Measurements from ENCODE around the gene WDR64.
"Not testable (repeated sequence)": the region's sequence is repeated elsewhere in the genome, so short reads cannot be mapped to it uniquely, and the experiment has no call there.

Gene WDR64

GRCh38 chr1:241813768-241814320 lies 161.8 kb downstream of the WDR64 start:
- DNase-seq, result no peak

DNA sequence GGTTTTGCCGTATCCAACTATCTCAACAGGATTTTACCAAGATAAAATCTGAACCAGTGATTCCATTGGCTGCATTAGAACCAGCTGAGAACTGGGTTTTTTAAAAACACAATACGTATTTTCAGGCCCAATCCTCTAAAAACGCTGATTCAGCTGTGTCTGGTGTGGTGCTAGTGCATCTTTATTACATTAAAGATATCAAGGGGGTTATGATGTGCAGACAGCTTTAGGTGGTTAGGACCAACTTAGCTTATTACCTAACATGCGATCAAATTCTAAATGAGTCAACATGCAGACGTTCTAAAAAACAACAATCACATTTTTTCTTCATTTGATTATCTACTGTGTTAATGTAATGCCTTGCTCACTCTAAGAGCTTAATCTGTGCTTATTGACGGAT lies 163.9 kb downstream of the WDR64 start:
- no peak for DNase-seq

GRCh38 chr1:241817331-241817792 lies 165.3 kb downstream of the WDR64 start:
- DNase-seq, result no peak

- no peak for DNase-seq
Measured at GRCh38 chr1:241817956-241818612, 166.0 kb downstream of the WDR64 start.

- no peak for DNase-seq
Measured at GRCh38 chr1:241819340-241819866, 167.3 kb downstream of the WDR64 start.

DNA sequence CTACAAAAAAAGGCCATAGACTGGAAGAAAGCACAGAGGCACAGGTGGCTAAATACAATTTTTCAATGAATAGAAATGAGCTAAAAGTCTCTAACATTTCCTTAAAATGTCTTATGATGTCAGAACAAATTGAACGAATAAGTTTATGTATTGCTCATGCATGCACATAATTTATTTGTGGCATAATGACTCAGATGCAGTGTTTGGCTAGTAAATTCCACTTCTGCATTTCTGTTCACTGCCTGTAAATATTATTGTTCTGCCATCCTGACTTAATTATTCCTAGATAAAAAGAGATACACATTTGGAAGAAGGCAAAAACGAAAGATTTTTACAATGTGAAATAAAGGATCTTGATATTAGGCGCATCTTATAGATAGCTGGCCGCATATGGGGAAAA lies 169.3 kb downstream of the WDR64 start:
- DNase-seq, result no peak

DNA sequence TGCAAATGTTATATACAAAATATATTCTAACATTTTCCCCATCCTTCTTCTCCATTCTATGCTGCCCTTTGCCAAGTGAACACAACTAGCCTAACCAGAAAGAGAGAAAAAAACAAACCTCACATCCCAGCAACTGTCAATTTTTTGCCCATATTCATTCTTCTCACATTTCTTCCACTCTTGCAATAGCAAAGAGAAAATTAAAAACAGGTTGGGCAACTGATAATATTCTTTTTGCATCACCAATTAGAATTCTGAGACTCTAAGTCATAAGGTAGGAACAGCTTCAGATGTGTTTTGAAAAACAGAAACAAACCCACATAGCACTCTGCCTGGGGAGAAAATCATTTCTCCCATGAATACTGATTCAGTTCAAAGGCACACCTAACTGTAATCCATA lies 170.8 kb downstream of the WDR64 start:
- DNase-seq, result no peak

- no peak for DNase-seq
Measured at GRCh38 chr1:241823925-241824324, 171.8 kb downstream of the WDR64 start.

- no peak for DNase-seq
Measured at GRCh38 chr1:241825581-241825980, 173.5 kb downstream of the WDR64 start.

- DNase-seq, result not testable (repeated sequence)
Measured at GRCh38 chr1:241826613-241827012, 174.5 kb downstream of the WDR64 start.

- no peak for DNase-seq
Measured at GRCh38 chr1:241827264-241827663, 175.2 kb downstream of the WDR64 start.

DNA sequence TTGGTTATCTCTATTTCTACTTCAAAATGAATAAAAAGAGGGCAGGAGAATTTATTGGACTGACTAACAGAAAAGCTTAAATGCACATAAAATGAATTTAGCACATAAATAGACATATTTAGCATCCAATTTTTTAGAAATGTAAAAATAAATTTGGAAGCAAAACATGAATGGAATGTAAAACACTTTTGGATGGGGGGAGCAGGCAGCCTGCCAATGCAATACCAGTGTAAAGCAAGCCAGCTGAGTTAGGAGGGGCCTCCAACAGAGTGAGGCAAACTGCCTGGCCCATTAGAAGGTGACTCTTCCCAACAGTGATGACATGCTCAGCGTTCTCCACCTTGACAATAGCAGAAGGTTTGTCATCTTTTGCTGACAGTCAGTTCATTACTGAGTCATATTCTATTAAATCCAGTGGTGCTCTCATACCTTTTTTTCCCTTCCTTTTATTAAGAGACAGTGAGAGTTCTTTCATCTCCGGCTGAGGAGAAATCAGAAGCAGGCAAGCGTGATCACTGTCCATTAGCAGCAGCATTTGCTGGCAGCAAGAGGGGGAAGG lies 176.5 kb downstream of the WDR64 start:
- no peak for DNase-seq

- DNase-seq, result no peak
Measured at GRCh38 chr1:241829468-241829867, 177.4 kb downstream of the WDR64 start.

DNA sequence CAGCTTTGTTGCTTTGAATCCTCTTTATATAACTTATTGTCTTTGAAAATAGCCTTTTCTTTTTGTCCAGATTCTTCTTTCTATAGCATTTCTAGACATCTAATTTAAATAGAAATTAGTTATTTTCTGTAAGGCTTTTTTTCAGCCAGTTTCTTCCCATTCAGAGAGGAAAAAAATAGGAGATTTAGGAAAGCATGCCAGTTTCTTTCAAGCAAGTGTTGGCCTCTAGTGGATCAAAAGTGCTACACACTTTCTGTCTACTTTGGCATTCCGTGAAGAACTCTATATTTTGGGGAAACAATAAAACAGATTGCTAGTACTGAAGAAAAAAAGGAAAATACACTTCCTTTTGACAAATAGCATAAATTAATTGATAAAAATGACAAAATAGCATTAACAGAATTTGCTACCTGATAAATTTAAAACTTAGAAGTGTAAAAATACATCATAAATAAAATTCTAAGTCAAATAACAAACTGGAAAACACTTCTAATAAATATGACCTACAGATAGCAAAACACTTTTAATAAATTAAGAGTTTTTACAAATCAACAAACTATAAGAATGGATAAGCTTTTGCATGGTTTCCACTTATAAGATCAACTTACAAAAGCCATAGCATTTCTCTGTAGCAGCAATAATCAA lies 182.8 kb downstream of the WDR64 start:
- no peak for DNase-seq

GRCh38 chr1:241836941-241837340 lies 184.9 kb downstream of the WDR64 start:
- no peak for DNase-seq

DNA sequence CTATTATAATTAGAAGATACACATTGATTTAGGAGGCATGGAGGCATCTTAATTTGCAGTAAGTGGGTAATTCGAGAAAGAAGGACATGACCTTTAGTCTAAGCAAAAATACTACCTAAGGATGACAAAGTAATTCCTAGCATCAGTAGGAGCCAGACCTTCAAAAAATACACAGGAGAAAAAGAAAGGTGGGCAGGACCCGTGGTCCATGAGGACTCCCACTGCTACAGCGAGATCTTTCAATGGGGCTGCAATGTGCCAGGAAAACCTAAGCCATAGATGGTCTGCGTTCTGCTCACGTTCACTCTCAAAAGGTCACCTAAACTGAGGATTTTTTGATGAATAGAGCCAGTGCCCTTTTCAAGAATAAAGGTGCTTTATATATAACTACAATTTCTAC lies 185.3 kb downstream of the WDR64 start:
- no peak for DNase-seq

DNA sequence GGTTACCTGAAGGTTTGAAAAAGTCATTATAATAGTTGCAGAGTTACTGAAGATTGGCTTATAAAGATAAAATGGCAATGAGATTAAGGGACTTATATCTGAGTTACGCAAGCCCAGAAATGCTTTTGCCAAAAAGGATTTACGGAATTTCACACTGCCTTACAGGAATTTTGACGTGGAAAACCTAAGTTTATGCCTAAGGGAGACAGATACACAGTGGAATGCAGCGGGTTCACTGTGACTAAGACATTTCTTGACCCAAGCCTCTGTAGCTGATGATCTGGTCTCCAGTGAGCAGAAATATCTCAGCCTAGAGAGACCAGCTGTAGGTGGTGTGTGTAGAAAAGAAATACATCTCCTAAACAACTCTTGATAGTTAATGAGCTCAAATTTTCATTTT lies 185.8 kb downstream of the WDR64 start:
- no peak for DNase-seq

GRCh38 chr1:241838897-241839296 lies 186.8 kb downstream of the WDR64 start:
- DNase-seq, result no peak

GRCh38 chr1:241839369-241839979 lies 187.4 kb downstream of the WDR64 start:
- no peak for DNase-seq

- no peak for DNase-seq
Measured at GRCh38 chr1:241840164-241840563, 188.1 kb downstream of the WDR64 start.

DNA sequence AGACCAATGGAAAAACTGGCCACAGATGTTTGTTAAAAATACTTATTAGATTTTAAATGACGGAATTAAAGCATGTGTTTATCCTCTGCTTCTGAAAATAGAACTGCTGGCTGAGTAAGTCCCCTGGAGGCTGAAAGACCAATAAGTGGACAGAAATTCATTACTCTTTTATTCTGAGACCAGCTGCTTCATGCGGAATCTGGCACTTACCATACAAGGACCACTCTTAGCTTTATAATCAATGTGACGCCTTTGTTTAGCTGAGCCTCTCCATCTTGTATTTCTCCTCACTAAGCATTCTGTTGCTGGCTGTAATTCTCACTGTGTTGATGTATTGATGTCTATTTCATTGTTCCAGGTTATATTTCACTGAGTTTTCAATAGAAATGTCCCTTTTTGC lies 189.6 kb downstream of the WDR64 start:
- DNase-seq, result peak; percentile 46

GRCh38 chr1:241842565-241842964 lies 190.5 kb downstream of the WDR64 start:
- DNase-seq, result no peak

DNA sequence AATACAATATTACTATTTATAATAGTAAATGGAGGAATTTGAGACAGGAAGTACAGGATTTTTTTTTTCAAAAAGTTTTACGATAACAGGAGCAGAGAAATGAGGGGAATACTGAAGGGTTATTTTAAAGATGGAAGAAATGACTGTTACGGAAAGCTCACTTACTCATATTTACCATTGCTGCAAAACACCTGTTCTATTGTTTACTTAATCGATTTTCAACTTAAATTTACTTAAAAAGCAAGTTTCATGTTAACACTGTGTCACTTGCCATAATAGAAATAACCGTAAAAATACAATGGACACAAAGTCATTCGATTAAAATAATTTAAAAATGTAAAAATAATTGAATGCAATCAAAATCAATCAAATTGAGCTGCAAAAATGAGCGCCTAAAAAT lies 192.5 kb downstream of the WDR64 start:
- DNase-seq, result peak; percentile 46

All from NCI-H510A treated with DMSO at 0.1 percent for 48 hours (cell line).